ENCODE measurements around the gene NRXN3.
A peak's percentile ranks its signal among the peaks of the same experiment; 100 is the strongest.

The NRXN3 gene

DNA sequence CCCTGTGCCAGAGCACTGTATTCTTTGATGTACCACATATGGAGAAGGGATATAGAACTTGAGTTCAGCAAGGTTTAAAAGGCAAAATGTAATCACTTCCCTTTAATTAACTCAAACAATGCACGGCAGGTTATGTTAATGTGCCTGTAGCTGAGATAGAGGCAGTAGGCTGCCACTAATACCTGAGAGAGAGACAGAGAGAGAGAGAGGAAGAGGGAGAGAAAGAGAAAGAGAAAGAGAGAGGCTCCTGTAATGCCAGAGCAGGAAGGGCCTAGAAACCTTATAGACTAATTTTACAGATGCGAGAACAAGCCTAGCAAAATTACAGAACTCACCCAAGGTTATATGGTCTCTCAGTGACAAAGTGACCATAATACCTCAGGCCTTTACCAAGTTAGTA lies 679.8 kb downstream of the NRXN3 start:
- DNase-seq, result no peak

DNA sequence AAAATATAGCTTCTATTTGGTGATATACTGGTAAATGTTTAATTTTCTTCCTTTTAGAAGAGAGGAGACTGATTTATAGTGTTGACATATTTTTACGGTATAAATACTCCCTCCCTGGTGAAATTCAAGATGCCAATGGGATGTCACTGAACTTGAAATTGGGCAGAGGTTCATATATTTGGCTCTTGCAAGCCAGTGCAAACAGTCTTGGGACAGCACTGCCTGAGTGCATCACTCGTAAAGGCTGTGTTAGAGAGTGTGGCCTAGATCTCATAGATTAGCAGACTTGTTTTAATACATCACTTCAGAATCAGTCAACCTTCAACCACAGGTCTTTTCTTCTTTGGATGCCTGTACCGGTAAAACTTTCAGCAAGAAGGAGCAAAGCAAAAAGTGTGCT lies 681.0 kb downstream of the NRXN3 start:
- no peak for DNase-seq

DNA sequence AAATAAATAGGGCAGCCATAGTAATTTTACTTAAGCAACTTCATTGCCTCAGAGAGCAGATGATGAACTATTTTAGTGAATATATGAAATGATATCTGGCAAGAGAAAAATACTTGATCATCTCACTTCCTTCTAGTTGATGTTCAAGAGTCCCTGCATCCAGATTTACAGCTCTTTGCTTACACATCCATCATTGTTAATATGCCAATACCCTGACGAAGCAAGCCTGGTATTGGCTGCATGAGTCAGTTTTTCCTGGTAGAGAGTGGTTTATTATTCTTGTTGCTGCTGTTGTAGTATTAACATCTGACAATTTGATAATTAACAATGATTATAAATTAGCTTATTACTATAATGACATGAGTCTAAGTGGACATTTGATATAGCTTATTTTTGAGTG lies 681.9 kb downstream of the NRXN3 start:
- DNase-seq, result no peak

DNA sequence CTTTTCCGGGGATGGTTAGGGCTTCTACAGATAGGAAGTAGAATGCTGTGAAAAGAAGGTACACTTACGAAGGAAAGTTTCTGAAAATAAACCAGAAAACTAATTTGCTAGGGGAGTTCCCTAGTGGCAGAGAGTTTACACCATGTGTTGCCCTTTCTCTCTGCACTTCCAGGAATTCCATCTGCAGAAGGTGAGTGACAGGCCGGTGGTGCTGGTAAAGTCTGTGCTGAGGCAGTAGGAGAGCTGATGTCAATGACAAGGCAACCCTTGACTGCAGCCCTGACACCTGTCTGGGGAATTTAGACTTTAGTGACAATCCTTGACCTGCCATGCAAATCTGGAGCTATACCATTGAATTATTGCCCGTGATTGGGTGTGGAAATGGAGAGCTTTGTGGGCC lies 687.8 kb downstream of the NRXN3 start:
- no peak for DNase-seq

- DNase-seq, result no peak
These were observed 693.0 kb downstream of the NRXN3 start for GRCh38 chr14:78863143-78863542.

DNA sequence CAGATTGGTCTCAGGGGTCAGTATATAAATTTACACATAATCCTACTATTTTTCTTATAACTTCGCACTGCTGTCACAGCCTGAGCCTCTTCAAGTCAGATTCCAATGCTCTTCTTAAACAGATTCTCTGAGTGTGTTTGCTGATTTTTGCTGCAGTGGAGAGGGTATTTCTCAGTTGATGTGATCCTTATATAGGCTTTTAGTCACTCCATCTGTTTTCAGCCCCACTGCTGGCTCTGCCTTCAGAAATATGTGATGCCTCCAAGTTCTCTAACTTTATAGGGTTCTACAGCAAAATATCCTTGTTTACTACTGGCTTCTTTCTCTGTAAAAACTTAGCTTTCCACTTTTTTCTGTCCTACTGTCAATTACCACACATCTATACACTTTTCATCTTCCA lies 702.7 kb downstream of the NRXN3 start:
- DNase-seq, result no peak

- DNase-seq, result no peak
These were observed 703.4 kb downstream of the NRXN3 start for GRCh38 chr14:78873581-78873980.

GRCh38 chr14:78875049-78875448 lies 704.9 kb downstream of the NRXN3 start:
- no peak for DNase-seq

- no peak for DNase-seq
These were observed 715.7 kb downstream of the NRXN3 start for GRCh38 chr14:78885884-78886283.

- DNase-seq, result no peak
These were observed 727.3 kb downstream of the NRXN3 start for GRCh38 chr14:78897443-78897842.

GRCh38 chr14:78902010-78902623 lies 731.9 kb downstream of the NRXN3 start:
- no peak for DNase-seq

DNA sequence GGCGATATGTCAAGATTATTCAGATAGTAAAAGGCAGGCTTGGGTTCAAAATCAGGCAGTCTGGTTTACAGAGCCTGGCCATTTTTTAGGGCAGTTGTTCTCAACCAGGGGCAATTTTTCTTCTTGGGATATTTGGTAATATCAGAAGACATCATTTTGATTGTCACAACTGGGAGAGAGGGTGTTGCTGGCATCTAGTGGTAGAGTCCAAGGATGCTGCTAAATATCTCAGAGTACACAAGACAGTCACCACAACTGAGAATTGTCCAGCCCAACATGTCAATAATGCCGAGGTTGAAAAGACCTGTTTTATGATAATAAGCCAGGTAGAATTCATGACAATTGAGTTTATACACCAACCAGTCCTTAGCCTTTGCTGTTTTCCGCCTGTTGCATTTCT lies 733.9 kb downstream of the NRXN3 start:
- DNase-seq, result no peak

DNA sequence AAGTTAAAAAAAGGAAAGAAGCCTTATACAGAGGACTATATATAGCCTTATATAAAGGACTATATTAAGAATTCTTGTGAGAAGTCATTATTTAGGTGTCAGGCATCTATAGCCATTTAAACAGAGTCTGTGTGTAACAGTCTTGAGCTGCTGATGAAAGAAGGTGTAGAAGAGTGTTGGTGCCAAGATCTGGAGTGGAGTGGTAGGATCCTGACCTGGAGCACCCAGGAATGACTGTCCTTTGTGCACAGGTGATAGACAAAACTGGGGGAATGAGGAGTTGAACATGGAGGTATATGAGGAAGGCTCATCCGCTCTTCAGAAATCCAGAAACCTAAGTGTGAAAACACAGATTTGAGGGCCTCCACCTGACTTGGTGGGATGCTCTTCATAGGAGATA lies 747.3 kb downstream of the NRXN3 start:
- DNase-seq, result no peak

GRCh38 chr14:78921856-78922255 lies 751.7 kb downstream of the NRXN3 start:
- DNase-seq, result no peak

DNA sequence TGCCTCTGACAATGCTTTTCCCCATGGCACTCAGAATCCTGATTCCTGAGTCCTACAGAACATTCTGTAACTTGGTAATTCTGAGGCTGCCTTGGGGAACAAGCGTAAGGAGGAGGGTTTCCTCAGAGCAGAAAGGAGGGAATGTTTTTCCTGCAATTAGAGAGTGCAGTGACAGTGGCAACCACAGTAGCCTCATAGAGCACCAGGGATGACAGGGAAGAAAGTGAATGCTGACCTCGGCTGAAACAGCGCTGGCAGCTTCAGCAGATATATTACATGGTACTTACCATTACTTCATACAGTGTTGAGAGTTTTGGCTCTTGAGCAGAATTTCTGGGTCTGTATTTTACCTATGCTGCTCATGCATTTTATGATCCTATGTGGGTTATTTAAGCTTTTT lies 757.1 kb downstream of the NRXN3 start:
- no peak for DNase-seq

- DNase-seq, result no peak
These were observed 763.0 kb downstream of the NRXN3 start for GRCh38 chr14:78933166-78933565.

DNA sequence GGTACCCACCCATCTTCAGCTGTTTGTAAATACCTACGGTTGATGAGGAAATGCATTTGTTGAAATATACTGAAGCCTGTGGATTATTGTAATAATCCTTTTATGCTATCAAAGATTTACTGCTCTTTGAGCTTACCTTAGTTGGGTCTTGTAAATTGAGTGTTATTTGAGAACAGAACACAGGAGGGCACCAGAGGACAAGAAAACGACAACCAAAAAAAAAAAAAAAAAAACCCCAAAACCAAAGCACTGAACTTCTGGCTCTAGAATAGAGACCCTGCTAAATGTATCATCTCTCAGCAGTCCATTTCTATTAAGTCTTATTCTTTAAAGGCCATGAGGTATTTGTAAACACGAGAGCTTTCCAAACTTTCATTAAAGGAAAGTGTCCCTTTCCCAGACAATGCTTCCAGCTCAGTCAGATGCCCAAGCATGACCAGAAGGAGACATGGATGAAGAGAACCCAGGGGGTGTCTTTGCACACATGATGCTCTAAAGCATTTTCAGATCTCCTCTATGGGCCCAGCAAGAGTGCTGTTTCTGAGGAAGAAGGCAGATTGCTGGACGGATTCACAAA lies 763.9 kb downstream of the NRXN3 start:
- DNase-seq, result no peak

GRCh38 chr14:78946949-78947348 lies 776.8 kb downstream of the NRXN3 start:
- no peak for DNase-seq

DNA sequence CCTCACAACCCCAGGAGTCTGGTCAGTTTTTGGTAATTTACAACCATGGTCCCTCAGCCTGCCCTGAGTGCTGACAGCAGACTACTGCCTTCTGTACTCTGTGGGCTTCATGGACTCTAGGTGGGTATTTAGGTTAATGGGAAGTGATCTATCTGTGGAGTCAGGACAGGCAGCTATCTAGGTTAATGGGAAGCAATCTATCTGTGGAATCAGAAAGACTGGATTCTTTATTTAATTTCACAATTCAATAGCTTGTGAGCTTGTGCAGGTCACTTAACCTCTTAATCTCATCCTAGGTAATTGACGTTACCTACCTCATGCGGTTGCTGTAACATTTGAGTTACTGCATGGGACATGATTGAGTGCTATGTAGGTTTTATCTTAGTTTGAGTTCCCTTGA lies 777.5 kb downstream of the NRXN3 start:
- DNase-seq, result no peak

- DNase-seq, result no peak
These were observed 780.5 kb downstream of the NRXN3 start for GRCh38 chr14:78950649-78951048.

- DNase-seq, result no peak
These were observed 781.4 kb downstream of the NRXN3 start for GRCh38 chr14:78951602-78952001.

DNA sequence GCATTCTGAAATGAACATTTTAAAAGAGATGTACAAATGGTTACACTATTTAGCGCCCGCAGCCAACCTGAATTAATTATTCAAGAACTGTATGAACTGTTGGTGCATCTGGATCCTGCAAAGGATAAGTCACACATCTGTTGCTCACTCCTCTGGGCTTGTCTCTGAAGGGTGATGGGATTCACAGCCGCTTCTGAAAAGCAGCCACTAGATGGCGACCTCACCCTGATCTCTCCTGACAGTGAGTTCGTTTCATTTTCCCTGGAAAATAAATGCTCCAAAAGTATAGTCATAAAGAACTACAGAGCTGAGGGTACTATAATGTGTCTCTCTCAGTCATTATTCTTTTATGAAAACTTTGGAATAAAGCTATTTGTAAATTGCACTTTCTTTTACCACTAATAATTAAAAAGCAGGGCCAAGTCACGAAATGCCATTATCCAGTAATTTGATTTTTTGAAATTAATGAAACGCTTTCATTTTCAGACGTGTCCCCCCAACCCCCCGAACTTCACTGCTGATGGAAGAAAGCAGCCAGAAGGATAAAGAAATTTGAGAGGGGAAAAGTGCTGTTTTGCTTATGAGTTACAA lies 789.6 kb downstream of the NRXN3 start:
- peak; percentile 33 for DNase-seq

DNA sequence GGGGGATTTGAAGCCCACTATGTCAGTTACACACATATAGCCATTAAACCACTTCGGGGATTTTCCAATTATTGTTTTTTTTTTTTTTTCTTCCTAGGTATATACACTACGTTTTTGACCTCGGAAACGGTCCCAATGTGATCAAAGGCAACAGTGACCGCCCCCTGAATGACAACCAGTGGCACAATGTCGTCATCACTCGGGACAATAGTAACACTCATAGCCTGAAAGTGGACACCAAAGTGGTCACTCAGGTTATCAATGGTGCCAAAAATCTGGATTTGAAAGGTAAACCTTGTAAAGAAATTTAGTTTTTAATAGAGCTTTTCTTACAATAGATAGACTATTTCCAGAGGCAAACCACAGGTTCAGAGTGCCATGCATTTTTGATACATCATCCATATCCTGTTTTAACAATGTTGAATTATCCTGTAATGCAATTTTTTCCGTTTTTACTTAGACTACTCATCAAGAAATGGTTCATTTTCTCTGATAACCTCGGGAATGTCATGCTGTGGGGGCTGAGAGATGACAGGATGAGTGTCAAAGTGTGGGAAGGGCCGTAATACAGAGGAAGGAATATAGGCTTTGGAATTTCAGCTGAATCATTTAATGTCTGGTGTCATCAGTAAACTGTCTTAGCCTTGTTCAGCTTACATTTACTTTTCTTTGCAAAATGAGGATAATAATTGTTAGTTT lies 797.1 kb downstream of the NRXN3 start:
- no peak for DNase-seq

DNA sequence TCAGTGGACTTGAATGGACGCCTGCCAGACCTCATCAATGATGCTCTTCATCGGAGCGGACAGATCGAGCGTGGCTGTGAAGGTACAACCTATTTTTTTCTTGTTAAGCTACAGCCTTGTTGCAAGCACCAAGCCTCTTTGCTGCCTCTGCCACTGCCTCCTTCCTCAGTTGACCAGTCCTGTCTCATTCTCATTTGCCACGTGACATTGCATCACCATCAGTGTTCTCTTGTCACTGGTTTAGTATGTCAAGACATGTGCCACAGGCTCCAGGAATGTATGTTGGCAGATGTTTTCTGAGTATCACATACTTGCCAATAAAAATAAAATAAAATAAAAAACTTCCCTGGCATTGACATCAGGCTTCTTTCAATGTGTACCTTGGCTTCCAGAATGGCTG lies 798.1 kb downstream of the NRXN3 start:
- no peak for DNase-seq
